K562 (cell line): ENCODE data around the gene GATB. TPM values are rescaled to one million over a fixed set of nuclear protein-coding genes. Genes with fewer than 3 reads are reported as not detected.

ENCODE experiments used
- CHD7 ChIP-seq: fragments of 200-600 bp; sonication (generic); IDR thresholded peaks from one replicate; pipeline ENCODE4 v1.6.1; 2012; ENCODE audit warnings: mild to moderate bottlenecking, low read depth, low read length, inconsistent platforms
- CREM ChIP-seq: IDR thresholded peaks from 2 replicates; pipeline ENCODE4 v1.6.1; 2014; ENCODE audit warnings: antibody characterized with exemption, low read depth
- ELF2 ChIP-seq: fragments of 250-450 bp; sonication (Bioruptor Pico); IDR thresholded peaks from 2 replicates; pipeline ENCODE4 v1.5.0; 2021; ENCODE audit warnings: mild to moderate bottlenecking
- ZFP91 ChIP-seq: sonication (generic); formaldehyde crosslinking; IDR thresholded peaks from 2 replicates; pipeline ENCODE4 v1.8.0; 2022; ENCODE audit warnings: mild to moderate bottlenecking, missing genetic modification reagents
- ZNF175 ChIP-seq: fragments of 200-800 bp; sonication (Bioruptor generic); IDR thresholded peaks from 2 replicates; pipeline ENCODE4 v1.6.1; 2016; ENCODE audit warnings: low read depth, mild to moderate bottlenecking, missing genetic modification characterization, missing compliant biosample characterization
- ZNF212 ChIP-seq: fragments of 450-650 bp; formaldehyde crosslinking; IDR thresholded peaks from 2 replicates; pipeline ENCODE4 v1.4.0; 2020; ENCODE audit warnings: mild to moderate bottlenecking
- ZNF583 ChIP-seq: fragments of 250-450 bp; sonication (Bioruptor Pico); IDR thresholded peaks from 2 replicates; pipeline ENCODE4 v1.4.0; 2020
- ZNF766 ChIP-seq: fragments of 200-800 bp; sonication (Bioruptor generic); conservative IDR thresholded peaks from 2 replicates; pipeline ENCODE4 v1.6.1; 2016; ENCODE audit warnings: missing genetic modification characterization, missing compliant biosample characterization
- polyA plus RNA-seq, 8 experiments: library from polyadenylated mRNA; depleted of rRNA in 4 of 8; stranded (reverse) in 5 of 8; unstranded in 3 of 8; fragments of >200 nt; fragmentation: Nextera tagmentation in 2 of 8; fragmentation: Illumina TruSeq in 1 of 8; extraction: Ambion mirVana in 2 of 8; extraction: Trizol in 1 of 8; gene quantifications; 2 replicates each; pipeline versions ENCODE4 v1.2.1 to v1.2.3, GENCODE V29; 2011 to 2014; ENCODE audit warnings: inconsistent platforms in 1 of 8, missing spikeins in 1 of 8
- total RNA-seq, 7 experiments: library from RNA; depleted of rRNA in 6 of 7; stranded (reverse); fragments of >200 nt in 6 of 7; fragmentation: Illumina TruSeq in 2 of 7; extraction: Trizol in 2 of 7; gene quantifications; 2 replicates each; pipeline versions ENCODE4 v1.2.1 to v1.2.3, GENCODE V29; 2011 to 2021; ENCODE audit warnings: low replicate concordance in 1 of 7
- TF ChIP-seq, protein P1 (sequence below): sonication (generic); formaldehyde crosslinking; IDR thresholded peaks from 2 replicates; pipeline ENCODE4 v1.8.0; 2022; ENCODE audit warnings: mild to moderate bottlenecking, missing genetic modification reagents
- TF ChIP-seq, protein P2 (sequence below): IDR thresholded peaks from 3 replicates; pipeline ENCODE4 v1.6.1; 2011; ENCODE audit warnings: borderline replicate concordance, mild to moderate bottlenecking; ENCODE audit not compliant: insufficient read length, insufficient read depth

The GATB gene
- total and polyA plus RNA-seq, 9 of the 15 experiments (the other 6 are each of a cell fraction or from before 2014, with no cell fraction given): 15.3 to 31.8 (median 26.2) TPM

- no peak for TF ChIP-seq CHD7
- TF ChIP-seq ELF2 (CRISPR knock-in tag): no peak
- TF ChIP-seq, protein P1, sequence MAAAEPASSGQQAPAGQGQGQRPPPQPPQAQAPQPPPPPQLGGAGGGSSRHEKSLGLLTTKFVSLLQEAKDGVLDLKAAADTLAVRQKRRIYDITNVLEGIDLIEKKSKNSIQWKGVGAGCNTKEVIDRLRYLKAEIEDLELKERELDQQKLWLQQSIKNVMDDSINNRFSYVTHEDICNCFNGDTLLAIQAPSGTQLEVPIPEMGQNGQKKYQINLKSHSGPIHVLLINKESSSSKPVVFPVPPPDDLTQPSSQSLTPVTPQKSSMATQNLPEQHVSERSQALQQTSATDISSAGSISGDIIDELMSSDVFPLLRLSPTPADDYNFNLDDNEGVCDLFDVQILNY (CRISPR knock-in tag): no peak
- no peak for TF ChIP-seq ZNF766 (CRISPR knock-in tag)
- no peak for TF ChIP-seq ZFP91
- TF ChIP-seq ZNF583: no peak
- no peak for TF ChIP-seq ZNF212 (CRISPR knock-in tag)
- no peak for TF ChIP-seq CREM
- TF ChIP-seq, protein P2, sequence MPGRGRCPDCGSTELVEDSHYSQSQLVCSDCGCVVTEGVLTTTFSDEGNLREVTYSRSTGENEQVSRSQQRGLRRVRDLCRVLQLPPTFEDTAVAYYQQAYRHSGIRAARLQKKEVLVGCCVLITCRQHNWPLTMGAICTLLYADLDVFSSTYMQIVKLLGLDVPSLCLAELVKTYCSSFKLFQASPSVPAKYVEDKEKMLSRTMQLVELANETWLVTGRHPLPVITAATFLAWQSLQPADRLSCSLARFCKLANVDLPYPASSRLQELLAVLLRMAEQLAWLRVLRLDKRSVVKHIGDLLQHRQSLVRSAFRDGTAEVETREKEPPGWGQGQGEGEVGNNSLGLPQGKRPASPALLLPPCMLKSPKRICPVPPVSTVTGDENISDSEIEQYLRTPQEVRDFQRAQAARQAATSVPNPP: no peak
- TF ChIP-seq ZNF175: no peak
- TF ChIP-seq, all 486 proteins: peak for 0
Observed at GRCh38 chr4:151692443-151692782, 68.4 kb downstream of the GATB start (continued).
